Mucosa of stomach (tissue), 1 donor: ENCODE results near the gene HSD17B2.
"Not testable (repeated sequence)": the region's sequence is repeated elsewhere in the genome, so short reads cannot be mapped to it uniquely, and the experiment has no call there.

Source experiments
- H3K27me3 ChIP-seq: one replicate; pipeline ENCODE4 v1.7.0; 2013; ENCODE audit warnings: mild to moderate bottlenecking, low read length; ENCODE audit not compliant: control insufficient read depth, insufficient read depth
- H3K36me3 ChIP-seq: one replicate; pipeline ENCODE4 v1.7.0; 2013; ENCODE audit warnings: low read length; ENCODE audit not compliant: control insufficient read depth, insufficient read depth
- H3K4me1 ChIP-seq: one replicate; pipeline ENCODE4 v1.7.0; 2013; ENCODE audit warnings: mild to moderate bottlenecking, low read length; ENCODE audit not compliant: control insufficient read depth, insufficient read depth
- H3K4me3 ChIP-seq: one replicate; pipeline ENCODE4 v1.7.0; 2013; ENCODE audit warnings: low read length
- H3K9ac ChIP-seq: one replicate; pipeline ENCODE4 v1.7.0; 2013; ENCODE audit warnings: mild to moderate bottlenecking, low read length, moderate library complexity
- H3K9me3 ChIP-seq: one replicate; pipeline ENCODE4 v1.7.0; 2013; ENCODE audit warnings: mild to moderate bottlenecking, low read length, moderate library complexity; ENCODE audit not compliant: control insufficient read depth
- donor health status: Pancreatic carcinoma.

HSD17B2 gene

GRCh38 chr16:82006036-82006435, 29.0 kb upstream of the HSD17B2 start:
- H3K36me3 ChIP-seq = no peaks in the 10 kb centered on the region
- no peaks in the 10 kb centered on the region for H3K27me3 ChIP-seq
- H3K9ac ChIP-seq = no peak overlapping the region
- no peak overlapping the region for H3K4me3 ChIP-seq
- no peaks in the 10 kb centered on the region for H3K4me1 ChIP-seq
- peaks cover 3% of the 10 kb centered on the region for H3K9me3 ChIP-seq

- peaks cover 3% of the 10 kb centered on the region for H3K9me3 ChIP-seq
- H3K36me3 ChIP-seq = no peaks in the 10 kb centered on the region
- H3K4me1 ChIP-seq = no peaks in the 10 kb centered on the region
- H3K27me3 ChIP-seq = no peaks in the 10 kb centered on the region
- H3K4me3 ChIP-seq = no peak overlapping the region
- no peak overlapping the region for H3K9ac ChIP-seq
These were observed 27.9 kb upstream of the HSD17B2 start for GRCh38 chr16:82007189-82007588.

GRCh38 chr16:82008957-82009592, 26.0 kb upstream of the HSD17B2 start:
- no peaks in the 10 kb centered on the region for H3K27me3 ChIP-seq
- H3K4me1 ChIP-seq = no peaks in the 10 kb centered on the region
- H3K36me3 ChIP-seq = no peaks in the 10 kb centered on the region
- no peak overlapping the region for H3K4me3 ChIP-seq
- peaks cover 3% of the 10 kb centered on the region for H3K9me3 ChIP-seq
- H3K9ac ChIP-seq = no peak overlapping the region

GRCh38 chr16:82009789-82010188, 25.3 kb upstream of the HSD17B2 start:
- H3K9ac ChIP-seq, H3K9me3 ChIP-seq, H3K4me1 ChIP-seq, H3K36me3 ChIP-seq, H3K27me3 ChIP-seq, H3K4me3 ChIP-seq: not testable (repeated sequence)

- Histone ChIP-seq H3K9ac (peak overlapping the region; percentile 50), H3K36me3 (no peaks in the 10 kb centered on the region)
These were observed 24.4 kb upstream of the HSD17B2 start for GRCh38 chr16:82010649-82011048.

GRCh38 chr16:82011199-82011641, 23.8 kb upstream of the HSD17B2 start, which contains the start of gene SDR42E1:
Gene SDR42E1 (minus strand): TSS chr16:82011470. CDS start chr16:82000858, 10,612 bp downstream.
- Histone ChIP-seq H3K9ac (peak within 1 kb of the TSS; percentile 50), H3K27me3 (no peaks in the 10 kb centered on the region), H3K36me3 (no peaks in the 10 kb centered on the region), H3K4me3 (peak within 1 kb of the TSS; percentile 68), H3K9me3 (peaks cover 3% of the 10 kb centered on the region), H3K4me1 (peaks cover 7% of the 10 kb centered on the region)

More at GRCh38 chr16:82010649-82011048, 24.4 kb upstream of the HSD17B2 start:
- H3K4me3 ChIP-seq = peak overlapping the region; percentile 68
- no peaks in the 10 kb centered on the region for H3K27me3 ChIP-seq
- peaks cover under 1% of the 10 kb centered on the region for H3K4me1 ChIP-seq
- H3K9me3 ChIP-seq = peaks cover 3% of the 10 kb centered on the region

- Histone ChIP-seq H3K9me3 (peaks cover 3% of the 10 kb centered on the region), H3K9ac (no peak overlapping the region), H3K4me1 (peaks cover 7% of the 10 kb centered on the region), H3K4me3 (no peak overlapping the region), H3K36me3 (no peaks in the 10 kb centered on the region), H3K27me3 (no peaks in the 10 kb centered on the region)
These were observed 21.9 kb upstream of the HSD17B2 start for GRCh38 chr16:82013139-82013538.

- Histone ChIP-seq H3K4me1 (peaks cover 7% of the 10 kb centered on the region), H3K36me3 (no peaks in the 10 kb centered on the region), H3K9me3 (no peaks in the 10 kb centered on the region), H3K27me3 (no peaks in the 10 kb centered on the region), H3K4me3 (no peak overlapping the region), H3K9ac (no peak overlapping the region)
These were observed 18.8 kb upstream of the HSD17B2 start for GRCh38 chr16:82016263-82016662.

GRCh38 chr16:82016964-82017363, 18.1 kb upstream of the HSD17B2 start:
- Histone ChIP-seq H3K4me1 (peaks cover 7% of the 10 kb centered on the region), H3K9ac (no peak overlapping the region), H3K4me3 (no peak overlapping the region), H3K9me3 (no peaks in the 10 kb centered on the region), H3K36me3 (no peaks in the 10 kb centered on the region), H3K27me3 (no peaks in the 10 kb centered on the region)

GRCh38 chr16:82017911-82018568, 17.0 kb upstream of the HSD17B2 start:
- no peak overlapping the region for H3K9ac ChIP-seq
- no peaks in the 10 kb centered on the region for H3K9me3 ChIP-seq
- no peaks in the 10 kb centered on the region for H3K36me3 ChIP-seq
- no peaks in the 10 kb centered on the region for H3K27me3 ChIP-seq
- H3K4me1 ChIP-seq = peaks cover 8% of the 10 kb centered on the region
- no peak overlapping the region for H3K4me3 ChIP-seq

- no peaks in the 10 kb centered on the region for H3K27me3 ChIP-seq
- H3K4me3 ChIP-seq = no peak overlapping the region
- H3K36me3 ChIP-seq = no peaks in the 10 kb centered on the region
- H3K9ac ChIP-seq = no peak overlapping the region
- peaks cover 17% of the 10 kb centered on the region for H3K4me1 ChIP-seq
- no peaks in the 10 kb centered on the region for H3K9me3 ChIP-seq
These were observed 15.5 kb upstream of the HSD17B2 start for GRCh38 chr16:82019535-82019934.

- no peaks in the 10 kb centered on the region for H3K9me3 ChIP-seq
- H3K9ac ChIP-seq = no peak overlapping the region
- no peaks in the 10 kb centered on the region for H3K27me3 ChIP-seq
- peaks cover 17% of the 10 kb centered on the region for H3K4me1 ChIP-seq
- H3K4me3 ChIP-seq = no peak overlapping the region
- no peaks in the 10 kb centered on the region for H3K36me3 ChIP-seq
These were observed 15.0 kb upstream of the HSD17B2 start for GRCh38 chr16:82020051-82020450.
